ENCODE results near the gene AUTS2. TPM values are rescaled to one million over a fixed set of nuclear protein-coding genes. Genes with fewer than 3 reads are reported as not detected.

AUTS2 gene
- total and polyA plus RNA-seq, 2 experiments from 2014 or later = 32.0 to 91.0 TPM

DNA sequence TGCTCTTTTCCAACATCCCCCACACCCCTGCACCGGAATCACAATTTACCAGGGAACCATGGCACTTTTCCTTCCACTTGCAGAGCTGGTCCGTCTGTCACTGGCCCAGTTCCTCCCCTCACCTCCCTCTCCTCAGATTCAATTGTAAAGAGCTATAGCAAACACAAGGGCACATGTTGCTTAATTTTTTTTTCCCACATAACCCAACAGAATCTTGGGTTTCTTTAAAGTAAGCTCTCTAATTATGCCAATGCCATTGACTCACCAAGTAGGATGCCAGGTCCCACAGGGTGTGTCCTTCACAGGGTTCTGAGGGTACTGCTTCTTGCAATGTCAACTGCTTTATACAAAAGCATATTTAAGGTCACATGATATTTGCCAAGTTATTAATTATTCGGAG lies 262.2 kb downstream of the AUTS2 start:
- H3K4me2 ChIP-seq = no peak overlapping the region
- no peaks in the 10 kb centered on the region for H3K36me3 Mint-ChIP-seq (ENCODE audit: low read depth)

More for the DNA sequence above, 262.2 kb downstream of the AUTS2 start:
- H2AFZ ChIP-seq = no peak overlapping the region
- H3F3A ChIP-seq (replicated peaks; ENCODE audit: low read depth) = no peaks in the 10 kb centered on the region
- no peak overlapping the region for H3K27ac Mint-ChIP-seq
- DNase-seq (ENCODE audit: low spot score) (no peak), ATAC-seq (no peak)
- no peaks in the 10 kb centered on the region for H3K27me3 Mint-ChIP-seq (ENCODE audit: insufficient read depth, low read depth, poor library complexity)
- H3K4me1 ChIP-seq (ENCODE audit: insufficient read depth) = peaks cover 35% of the 10 kb centered on the region
- H3K4me3 ChIP-seq = no peak overlapping the region
- H3K36me3 ChIP-seq (ENCODE audit: insufficient read depth) = no peaks in the 10 kb centered on the region
- no peaks in the 10 kb centered on the region for H4K20me1 ChIP-seq (replicated peaks; ENCODE audit: insufficient read depth)
- no peaks in the 10 kb centered on the region for H3K27me3 ChIP-seq (ENCODE audit: insufficient read depth)
- H3K4me3 Mint-ChIP-seq = no peak overlapping the region
- no peaks in the 10 kb centered on the region for H3K79me2 ChIP-seq (replicated peaks; ENCODE audit: insufficient read depth)
- H3K9me3 Mint-ChIP-seq = no peaks in the 10 kb centered on the region
- no peaks in the 10 kb centered on the region for H3K9me2 ChIP-seq (ENCODE audit: insufficient read depth)
- peaks cover 48% of the 10 kb centered on the region for H3K4me1 Mint-ChIP-seq
- H3K27ac ChIP-seq (ENCODE audit: low read depth) = no peak overlapping the region
- TF ChIP-seq CREB1 (CRISPR knock-in tag; IDR thresholded peaks at IDR 0.05; ENCODE audit: low read depth) (no peak), POLR2AphosphoS5 (IDR thresholded peaks at IDR 0.05; ENCODE audit: low read depth) (no peak), ZNF331 (CRISPR knock-in tag; IDR thresholded peaks at IDR 0.05; ENCODE audit: low read depth) (no peak), EZH2 (IDR thresholded peaks at IDR 0.05; ENCODE audit: low read depth, unreplicated experiment) (no peak), EZH2phosphoT487 (IDR thresholded peaks at IDR 0.05; ENCODE audit: unreplicated experiment) (no peak), NANOG (IDR thresholded peaks at IDR 0.05; ENCODE audit: borderline replicate concordance) (no peak), JUNB (IDR thresholded peaks at IDR 0.05; ENCODE audit: unreplicated experiment) (no peak), ZNF114 (CRISPR knock-in tag; IDR thresholded peaks at IDR 0.05) (no peak), STAT1 (IDR thresholded peaks at IDR 0.05; ENCODE audit: unreplicated experiment) (no peak)
- TF ChIP-seq, protein P1, sequence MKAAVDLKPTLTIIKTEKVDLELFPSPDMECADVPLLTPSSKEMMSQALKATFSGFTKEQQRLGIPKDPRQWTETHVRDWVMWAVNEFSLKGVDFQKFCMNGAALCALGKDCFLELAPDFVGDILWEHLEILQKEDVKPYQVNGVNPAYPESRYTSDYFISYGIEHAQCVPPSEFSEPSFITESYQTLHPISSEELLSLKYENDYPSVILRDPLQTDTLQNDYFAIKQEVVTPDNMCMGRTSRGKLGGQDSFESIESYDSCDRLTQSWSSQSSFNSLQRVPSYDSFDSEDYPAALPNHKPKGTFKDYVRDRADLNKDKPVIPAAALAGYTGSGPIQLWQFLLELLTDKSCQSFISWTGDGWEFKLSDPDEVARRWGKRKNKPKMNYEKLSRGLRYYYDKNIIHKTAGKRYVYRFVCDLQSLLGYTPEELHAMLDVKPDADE (IDR thresholded peaks at IDR 0.05) = no peak
- TF ChIP-seq, protein P2, sequence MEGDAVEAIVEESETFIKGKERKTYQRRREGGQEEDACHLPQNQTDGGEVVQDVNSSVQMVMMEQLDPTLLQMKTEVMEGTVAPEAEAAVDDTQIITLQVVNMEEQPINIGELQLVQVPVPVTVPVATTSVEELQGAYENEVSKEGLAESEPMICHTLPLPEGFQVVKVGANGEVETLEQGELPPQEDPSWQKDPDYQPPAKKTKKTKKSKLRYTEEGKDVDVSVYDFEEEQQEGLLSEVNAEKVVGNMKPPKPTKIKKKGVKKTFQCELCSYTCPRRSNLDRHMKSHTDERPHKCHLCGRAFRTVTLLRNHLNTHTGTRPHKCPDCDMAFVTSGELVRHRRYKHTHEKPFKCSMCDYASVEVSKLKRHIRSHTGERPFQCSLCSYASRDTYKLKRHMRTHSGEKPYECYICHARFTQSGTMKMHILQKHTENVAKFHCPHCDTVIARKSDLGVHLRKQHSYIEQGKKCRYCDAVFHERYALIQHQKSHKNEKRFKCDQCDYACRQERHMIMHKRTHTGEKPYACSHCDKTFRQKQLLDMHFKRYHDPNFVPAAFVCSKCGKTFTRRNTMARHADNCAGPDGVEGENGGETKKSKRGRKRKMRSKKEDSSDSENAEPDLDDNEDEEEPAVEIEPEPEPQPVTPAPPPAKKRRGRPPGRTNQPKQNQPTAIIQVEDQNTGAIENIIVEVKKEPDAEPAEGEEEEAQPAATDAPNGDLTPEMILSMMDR (conservative IDR thresholded peaks at IDR 0.05; ENCODE audit: low read depth in 2 of 2) = no peak
- TF ChIP-seq, protein P3, sequence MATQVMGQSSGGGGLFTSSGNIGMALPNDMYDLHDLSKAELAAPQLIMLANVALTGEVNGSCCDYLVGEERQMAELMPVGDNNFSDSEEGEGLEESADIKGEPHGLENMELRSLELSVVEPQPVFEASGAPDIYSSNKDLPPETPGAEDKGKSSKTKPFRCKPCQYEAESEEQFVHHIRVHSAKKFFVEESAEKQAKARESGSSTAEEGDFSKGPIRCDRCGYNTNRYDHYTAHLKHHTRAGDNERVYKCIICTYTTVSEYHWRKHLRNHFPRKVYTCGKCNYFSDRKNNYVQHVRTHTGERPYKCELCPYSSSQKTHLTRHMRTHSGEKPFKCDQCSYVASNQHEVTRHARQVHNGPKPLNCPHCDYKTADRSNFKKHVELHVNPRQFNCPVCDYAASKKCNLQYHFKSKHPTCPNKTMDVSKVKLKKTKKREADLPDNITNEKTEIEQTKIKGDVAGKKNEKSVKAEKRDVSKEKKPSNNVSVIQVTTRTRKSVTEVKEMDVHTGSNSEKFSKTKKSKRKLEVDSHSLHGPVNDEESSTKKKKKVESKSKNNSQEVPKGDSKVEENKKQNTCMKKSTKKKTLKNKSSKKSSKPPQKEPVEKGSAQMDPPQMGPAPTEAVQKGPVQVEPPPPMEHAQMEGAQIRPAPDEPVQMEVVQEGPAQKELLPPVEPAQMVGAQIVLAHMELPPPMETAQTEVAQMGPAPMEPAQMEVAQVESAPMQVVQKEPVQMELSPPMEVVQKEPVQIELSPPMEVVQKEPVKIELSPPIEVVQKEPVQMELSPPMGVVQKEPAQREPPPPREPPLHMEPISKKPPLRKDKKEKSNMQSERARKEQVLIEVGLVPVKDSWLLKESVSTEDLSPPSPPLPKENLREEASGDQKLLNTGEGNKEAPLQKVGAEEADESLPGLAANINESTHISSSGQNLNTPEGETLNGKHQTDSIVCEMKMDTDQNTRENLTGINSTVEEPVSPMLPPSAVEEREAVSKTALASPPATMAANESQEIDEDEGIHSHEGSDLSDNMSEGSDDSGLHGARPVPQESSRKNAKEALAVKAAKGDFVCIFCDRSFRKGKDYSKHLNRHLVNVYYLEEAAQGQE (IDR thresholded peaks at IDR 0.05; ENCODE audit: unreplicated experiment) = no peak
- TF ChIP-seq, protein P4, sequence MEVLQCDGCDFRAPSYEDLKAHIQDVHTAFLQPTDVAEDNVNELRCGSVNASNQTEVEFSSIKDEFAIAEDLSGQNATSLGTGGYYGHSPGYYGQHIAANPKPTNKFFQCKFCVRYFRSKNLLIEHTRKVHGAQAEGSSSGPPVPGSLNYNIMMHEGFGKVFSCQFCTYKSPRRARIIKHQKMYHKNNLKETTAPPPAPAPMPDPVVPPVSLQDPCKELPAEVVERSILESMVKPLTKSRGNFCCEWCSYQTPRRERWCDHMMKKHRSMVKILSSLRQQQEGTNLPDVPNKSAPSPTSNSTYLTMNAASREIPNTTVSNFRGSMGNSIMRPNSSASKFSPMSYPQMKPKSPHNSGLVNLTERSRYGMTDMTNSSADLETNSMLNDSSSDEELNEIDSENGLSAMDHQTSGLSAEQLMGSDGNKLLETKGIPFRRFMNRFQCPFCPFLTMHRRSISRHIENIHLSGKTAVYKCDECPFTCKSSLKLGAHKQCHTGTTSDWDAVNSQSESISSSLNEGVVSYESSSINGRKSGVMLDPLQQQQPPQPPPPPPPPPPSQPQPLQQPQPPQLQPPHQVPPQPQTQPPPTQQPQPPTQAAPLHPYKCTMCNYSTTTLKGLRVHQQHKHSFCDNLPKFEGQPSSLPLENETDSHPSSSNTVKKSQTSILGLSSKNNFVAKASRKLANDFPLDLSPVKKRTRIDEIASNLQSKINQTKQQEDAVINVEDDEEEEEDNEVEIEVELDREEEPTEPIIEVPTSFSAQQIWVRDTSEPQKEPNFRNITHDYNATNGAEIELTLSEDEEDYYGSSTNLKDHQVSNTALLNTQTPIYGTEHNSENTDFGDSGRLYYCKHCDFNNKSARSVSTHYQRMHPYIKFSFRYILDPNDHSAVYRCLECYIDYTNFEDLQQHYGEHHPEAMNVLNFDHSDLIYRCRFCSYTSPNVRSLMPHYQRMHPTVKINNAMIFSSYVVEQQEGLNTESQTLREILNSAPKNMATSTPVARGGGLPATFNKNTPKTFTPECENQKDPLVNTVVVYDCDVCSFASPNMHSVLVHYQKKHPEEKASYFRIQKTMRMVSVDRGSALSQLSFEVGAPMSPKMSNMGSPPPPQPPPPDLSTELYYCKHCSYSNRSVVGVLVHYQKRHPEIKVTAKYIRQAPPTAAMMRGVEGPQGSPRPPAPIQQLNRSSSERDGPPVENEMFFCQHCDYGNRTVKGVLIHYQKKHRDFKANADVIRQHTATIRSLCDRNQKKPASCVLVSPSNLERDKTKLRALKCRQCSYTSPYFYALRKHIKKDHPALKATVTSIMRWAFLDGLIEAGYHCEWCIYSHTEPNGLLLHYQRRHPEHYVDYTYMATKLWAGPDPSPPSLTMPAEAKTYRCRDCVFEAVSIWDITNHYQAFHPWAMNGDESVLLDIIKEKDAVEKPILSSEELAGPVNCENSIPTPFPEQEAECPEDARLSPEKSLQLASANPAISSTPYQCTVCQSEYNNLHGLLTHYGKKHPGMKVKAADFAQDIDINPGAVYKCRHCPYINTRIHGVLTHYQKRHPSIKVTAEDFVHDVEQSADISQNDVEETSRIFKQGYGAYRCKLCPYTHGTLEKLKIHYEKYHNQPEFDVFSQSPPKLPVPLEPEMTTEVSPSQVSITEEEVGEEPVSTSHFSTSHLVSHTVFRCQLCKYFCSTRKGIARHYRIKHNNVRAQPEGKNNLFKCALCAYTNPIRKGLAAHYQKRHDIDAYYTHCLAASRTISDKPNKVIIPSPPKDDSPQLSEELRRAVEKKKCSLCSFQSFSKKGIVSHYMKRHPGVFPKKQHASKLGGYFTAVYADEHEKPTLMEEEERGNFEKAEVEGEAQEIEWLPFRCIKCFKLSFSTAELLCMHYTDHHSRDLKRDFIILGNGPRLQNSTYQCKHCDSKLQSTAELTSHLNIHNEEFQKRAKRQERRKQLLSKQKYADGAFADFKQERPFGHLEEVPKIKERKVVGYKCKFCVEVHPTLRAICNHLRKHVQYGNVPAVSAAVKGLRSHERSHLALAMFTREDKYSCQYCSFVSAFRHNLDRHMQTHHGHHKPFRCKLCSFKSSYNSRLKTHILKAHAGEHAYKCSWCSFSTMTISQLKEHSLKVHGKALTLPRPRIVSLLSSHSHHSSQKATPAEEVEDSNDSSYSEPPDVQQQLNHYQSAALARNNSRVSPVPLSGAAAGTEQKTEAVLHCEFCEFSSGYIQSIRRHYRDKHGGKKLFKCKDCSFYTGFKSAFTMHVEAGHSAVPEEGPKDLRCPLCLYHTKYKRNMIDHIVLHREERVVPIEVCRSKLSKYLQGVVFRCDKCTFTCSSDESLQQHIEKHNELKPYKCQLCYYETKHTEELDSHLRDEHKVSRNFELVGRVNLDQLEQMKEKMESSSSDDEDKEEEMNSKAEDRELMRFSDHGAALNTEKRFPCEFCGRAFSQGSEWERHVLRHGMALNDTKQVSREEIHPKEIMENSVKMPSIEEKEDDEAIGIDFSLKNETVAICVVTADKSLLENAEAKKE (CRISPR knock-in tag; IDR thresholded peaks at IDR 0.05) = no peak

Data from GM23338 (cell line).